Vagina (tissue), 2 donors: Measurements from ENCODE around the gene GCM1.

ENCODE experiments used
- POLR2A ChIP-seq, 2 donors: fragments of 450-650 bp; IDR thresholded peaks; one replicate each; pipeline ENCODE4 v1.6.1; 2017; ENCODE audit warnings: antibody characterized with exemption in 2 of 2, mild to moderate bottlenecking in 2 of 2, moderate library complexity in 2 of 2
- POLR2AphosphoS5 ChIP-seq, 2 donors: sonication (generic); formaldehyde crosslinking; IDR thresholded peaks; one replicate each; pipeline ENCODE4 v1.9.0; 2017; ENCODE audit warnings: antibody characterized with exemption in 2 of 2, mild to moderate bottlenecking in 2 of 2, low read depth in 1 of 2; ENCODE audit not compliant: insufficient read depth in 1 of 2
- TF ChIP-seq, protein P1 (sequence below), 3 experiments: fragments of 450-650 bp in 2 of 3; fragments of 200-600 bp in 1 of 3; sonication (generic) in 1 of 3; IDR thresholded peaks; one replicate each; pipeline ENCODE4 v1.5.1; 2017 to 2019; ENCODE audit warnings: antibody characterized with exemption in 3 of 3, mild to moderate bottlenecking in 2 of 3, moderate library complexity in 2 of 3

DNA sequence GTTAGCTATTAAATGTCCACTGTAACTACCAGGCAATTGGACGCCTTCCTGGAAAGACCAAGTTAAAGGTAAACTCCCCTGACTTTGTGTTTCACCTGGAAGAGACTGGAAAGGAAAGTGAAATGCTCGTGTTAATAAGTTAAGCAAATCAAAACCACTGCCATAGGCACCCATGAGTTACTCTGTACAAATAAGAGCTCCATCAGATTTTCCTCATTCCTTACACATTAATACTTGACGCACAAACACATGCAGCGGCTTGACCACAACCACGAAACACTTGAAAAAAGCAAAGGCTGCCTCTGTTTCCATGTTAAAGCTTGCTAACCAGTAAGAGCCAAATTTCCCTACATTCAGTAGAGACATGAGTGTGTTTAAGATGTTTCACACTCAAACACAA, 19.8 kb downstream of the GCM1 start:
- TF ChIP-seq, protein P1, sequence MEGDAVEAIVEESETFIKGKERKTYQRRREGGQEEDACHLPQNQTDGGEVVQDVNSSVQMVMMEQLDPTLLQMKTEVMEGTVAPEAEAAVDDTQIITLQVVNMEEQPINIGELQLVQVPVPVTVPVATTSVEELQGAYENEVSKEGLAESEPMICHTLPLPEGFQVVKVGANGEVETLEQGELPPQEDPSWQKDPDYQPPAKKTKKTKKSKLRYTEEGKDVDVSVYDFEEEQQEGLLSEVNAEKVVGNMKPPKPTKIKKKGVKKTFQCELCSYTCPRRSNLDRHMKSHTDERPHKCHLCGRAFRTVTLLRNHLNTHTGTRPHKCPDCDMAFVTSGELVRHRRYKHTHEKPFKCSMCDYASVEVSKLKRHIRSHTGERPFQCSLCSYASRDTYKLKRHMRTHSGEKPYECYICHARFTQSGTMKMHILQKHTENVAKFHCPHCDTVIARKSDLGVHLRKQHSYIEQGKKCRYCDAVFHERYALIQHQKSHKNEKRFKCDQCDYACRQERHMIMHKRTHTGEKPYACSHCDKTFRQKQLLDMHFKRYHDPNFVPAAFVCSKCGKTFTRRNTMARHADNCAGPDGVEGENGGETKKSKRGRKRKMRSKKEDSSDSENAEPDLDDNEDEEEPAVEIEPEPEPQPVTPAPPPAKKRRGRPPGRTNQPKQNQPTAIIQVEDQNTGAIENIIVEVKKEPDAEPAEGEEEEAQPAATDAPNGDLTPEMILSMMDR (IDR thresholded peaks at IDR 0.05), result no peak
- no peak for TF ChIP-seq POLR2A (IDR thresholded peaks at IDR 0.05)
- no peak for TF ChIP-seq POLR2AphosphoS5 (IDR thresholded peaks at IDR 0.05; ENCODE audit: insufficient read depth in 1 of 2, low read depth in 1 of 2)
